ENCODE data around the gene PHF21B.

Gene PHF21B

DNA sequence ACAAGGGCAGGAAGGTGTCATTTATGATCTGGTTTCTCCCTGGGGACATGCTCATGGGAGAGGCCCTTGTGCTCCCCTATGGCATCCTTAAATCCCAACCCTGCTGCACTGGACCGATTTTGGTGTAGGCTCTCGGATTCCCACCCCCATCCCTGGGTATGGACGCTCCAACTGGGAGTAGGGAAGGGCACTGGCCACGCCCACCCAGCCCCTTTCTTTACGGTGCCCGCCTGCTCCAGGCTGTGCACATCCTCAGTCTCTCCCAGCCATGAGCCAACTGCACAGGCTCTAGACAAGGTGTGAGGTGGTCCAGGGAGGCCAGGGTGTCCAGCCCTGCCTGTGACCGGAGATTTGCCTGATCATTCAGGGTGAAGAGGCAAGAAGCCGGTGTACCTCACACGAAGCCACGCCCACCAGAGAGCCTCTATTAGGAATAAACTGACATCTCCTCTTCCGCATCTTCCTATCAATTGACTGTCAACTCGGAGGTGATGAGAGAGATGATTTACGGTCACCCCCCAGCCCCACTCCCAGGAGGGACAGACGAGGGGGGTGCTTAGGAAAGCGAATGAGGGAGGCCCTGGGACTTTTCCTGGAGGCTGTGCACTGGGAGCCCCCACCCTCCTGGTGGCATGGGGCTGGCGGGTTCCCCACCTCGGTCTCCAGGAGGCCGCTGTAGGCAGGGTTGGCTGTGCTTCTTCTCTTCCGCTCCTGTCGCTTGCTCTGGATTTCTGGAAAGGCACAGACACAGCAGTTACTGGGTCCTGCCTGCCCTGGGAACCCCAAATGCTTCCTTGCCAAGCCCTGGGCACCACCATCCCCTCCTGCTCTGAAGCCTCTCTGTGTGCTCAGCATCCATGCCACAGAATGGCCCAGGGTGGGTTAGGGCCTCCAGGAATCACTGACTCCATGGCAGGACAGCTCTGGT, 116.7 kb downstream of the PHF21B start:
- no peak for DNase-seq (ENCODE audit: low read depth in 2 of 2)
- no peak overlapping the region for H3K4me3 ChIP-seq (replicated peaks in 1 of 2; ENCODE audit: low read depth in 2 of 2, low read length in 2 of 2)
- TF ChIP-seq, protein P1, sequence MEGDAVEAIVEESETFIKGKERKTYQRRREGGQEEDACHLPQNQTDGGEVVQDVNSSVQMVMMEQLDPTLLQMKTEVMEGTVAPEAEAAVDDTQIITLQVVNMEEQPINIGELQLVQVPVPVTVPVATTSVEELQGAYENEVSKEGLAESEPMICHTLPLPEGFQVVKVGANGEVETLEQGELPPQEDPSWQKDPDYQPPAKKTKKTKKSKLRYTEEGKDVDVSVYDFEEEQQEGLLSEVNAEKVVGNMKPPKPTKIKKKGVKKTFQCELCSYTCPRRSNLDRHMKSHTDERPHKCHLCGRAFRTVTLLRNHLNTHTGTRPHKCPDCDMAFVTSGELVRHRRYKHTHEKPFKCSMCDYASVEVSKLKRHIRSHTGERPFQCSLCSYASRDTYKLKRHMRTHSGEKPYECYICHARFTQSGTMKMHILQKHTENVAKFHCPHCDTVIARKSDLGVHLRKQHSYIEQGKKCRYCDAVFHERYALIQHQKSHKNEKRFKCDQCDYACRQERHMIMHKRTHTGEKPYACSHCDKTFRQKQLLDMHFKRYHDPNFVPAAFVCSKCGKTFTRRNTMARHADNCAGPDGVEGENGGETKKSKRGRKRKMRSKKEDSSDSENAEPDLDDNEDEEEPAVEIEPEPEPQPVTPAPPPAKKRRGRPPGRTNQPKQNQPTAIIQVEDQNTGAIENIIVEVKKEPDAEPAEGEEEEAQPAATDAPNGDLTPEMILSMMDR (IDR thresholded peaks at IDR 0.05; ENCODE audit: low read depth, low read length), result no peak

GRCh38 chr22:44892243-44892642, 117.6 kb downstream of the PHF21B start:
- DNase-seq (ENCODE audit: low read depth in 2 of 2), result no peak
- H3K4me3 ChIP-seq (replicated peaks in 1 of 2; ENCODE audit: low read depth in 2 of 2, low read length in 2 of 2), result no peak overlapping the region
- TF ChIP-seq, protein P1 (IDR thresholded peaks at IDR 0.05; ENCODE audit: low read depth, low read length), result no peak

- DNase-seq (ENCODE audit: low read depth in 2 of 2), result no peak
- TF ChIP-seq, protein P1 (IDR thresholded peaks at IDR 0.05; ENCODE audit: low read depth, low read length), result no peak
- no peak overlapping the region for H3K4me3 ChIP-seq (replicated peaks in 1 of 2; ENCODE audit: low read depth in 2 of 2, low read length in 2 of 2)
These were observed 118.0 kb downstream of the PHF21B start for GRCh38 chr22:44891791-44892190.

- TF ChIP-seq, protein P1 (IDR thresholded peaks at IDR 0.05; ENCODE audit: low read depth, low read length), result no peak
- H3K4me3 ChIP-seq (replicated peaks in 1 of 2; ENCODE audit: low read depth in 2 of 2, low read length in 2 of 2), result no peak overlapping the region
- no peak for DNase-seq (ENCODE audit: low read depth in 2 of 2)
These were observed 118.5 kb downstream of the PHF21B start for GRCh38 chr22:44891293-44891747.

DNA sequence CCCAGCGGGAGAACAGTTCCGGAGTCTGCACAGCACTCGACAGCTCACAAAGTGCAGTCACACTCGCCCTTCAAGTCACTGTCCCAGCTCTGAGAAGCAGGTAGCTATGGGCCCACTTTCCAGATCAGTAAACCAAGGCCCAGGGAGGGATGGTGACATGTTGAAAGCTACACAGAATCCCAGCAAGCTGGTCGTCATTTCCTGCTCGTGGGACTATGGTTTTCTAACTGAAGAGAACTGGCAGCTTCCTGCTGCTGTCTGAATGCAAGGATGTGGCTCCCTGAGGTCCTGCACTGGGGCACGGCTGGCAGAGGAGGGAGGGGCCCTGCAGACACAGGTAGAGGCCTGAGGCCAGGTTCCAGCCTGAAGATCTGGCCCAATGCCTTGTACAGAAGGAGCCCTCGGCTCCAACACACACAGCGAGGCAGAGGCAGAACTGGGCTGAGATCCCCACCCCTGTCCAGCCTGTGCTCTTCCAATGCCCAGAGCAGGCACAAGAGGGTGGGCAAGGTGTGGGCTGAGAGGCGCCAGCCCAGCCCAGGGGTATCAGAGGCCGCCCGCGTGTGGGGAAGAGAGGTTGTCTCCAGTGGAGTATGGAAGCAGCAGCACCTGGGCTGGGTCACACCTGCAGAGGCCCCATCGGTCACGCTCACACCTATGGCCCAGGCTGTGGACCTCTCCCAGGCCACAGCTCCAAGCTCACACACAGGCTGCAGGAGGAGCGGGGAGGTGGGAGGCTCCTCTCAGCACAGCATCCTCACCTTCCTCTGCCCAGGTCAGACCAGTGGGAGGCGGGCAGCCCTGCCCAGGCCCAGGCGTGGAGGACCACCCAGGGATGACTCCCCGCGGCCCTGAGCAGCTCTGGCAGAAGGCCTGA, 119.2 kb downstream of the PHF21B start:
- H3K4me3 ChIP-seq (replicated peaks in 1 of 2; ENCODE audit: low read depth in 2 of 2, low read length in 2 of 2), result no peak overlapping the region

GRCh38 chr22:44889255-44889878, 120.4 kb downstream of the PHF21B start:
- DNase-seq (ENCODE audit: low read depth in 2 of 2), result no peak
- no peak overlapping the region for H3K4me3 ChIP-seq (replicated peaks in 1 of 2; ENCODE audit: low read depth in 2 of 2, low read length in 2 of 2)
- TF ChIP-seq, protein P1 (IDR thresholded peaks at IDR 0.05; ENCODE audit: low read depth, low read length), result no peak

More for the DNA sequence above, 119.2 kb downstream of the PHF21B start:
- TF ChIP-seq, protein P1 (IDR thresholded peaks at IDR 0.05; ENCODE audit: low read depth, low read length), result no peak
- DNase-seq (ENCODE audit: low read depth in 2 of 2), result no peak
